Raji (cell line): ENCODE measurements around the gene DYRK4.

Source experiments
- POLR2A ChIP-seq: IDR thresholded peaks from 2 replicates; pipeline ENCODE4 v1.6.1; 2011; ENCODE audit warnings: low read depth, low read length, control low read depth; ENCODE audit not compliant: insufficient read depth

The DYRK4 gene

DNA sequence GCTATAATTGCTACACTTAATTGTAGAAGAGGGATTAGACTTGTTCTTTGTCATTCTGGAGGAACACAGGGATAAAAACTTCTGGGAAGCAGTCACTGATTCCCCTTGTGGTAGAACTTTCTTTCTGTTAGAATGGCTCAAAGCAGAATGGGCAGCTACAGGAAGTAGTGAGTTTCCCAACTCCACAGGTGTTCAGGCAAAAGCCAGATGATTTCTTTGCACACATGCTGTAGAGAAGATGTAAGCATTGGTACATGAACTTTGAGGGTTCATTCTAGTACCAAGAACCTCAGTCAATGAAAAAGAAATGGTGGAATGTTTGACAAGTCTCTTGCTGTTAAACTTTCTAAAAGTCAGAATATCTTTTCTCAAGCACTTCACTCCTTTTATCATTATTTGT is 91.2 kb downstream of the DYRK4 start:
- no peak for TF ChIP-seq POLR2A

DNA sequence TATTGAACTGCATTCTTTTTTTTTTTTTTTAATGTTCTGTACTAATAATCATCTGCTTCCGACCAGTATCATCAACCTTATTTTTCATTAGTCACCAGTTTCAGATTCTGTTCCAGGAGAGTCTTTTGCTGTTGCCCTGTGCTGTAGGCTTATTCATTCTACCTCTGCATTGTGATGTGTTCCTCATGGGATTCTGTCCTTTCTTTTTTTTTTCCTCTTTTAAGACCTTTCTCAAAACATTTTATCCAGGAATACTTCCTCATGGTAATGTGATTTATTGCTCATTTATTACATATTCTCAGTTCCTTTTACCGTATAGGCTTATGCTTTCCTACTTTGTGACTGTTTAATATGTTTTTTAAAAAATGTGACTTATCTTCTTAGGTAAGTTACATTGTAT is 91.7 kb downstream of the DYRK4 start:
- no peak for TF ChIP-seq POLR2A
